MCF 10A (cell line): ENCODE data around the gene PRSS33. TPM values are rescaled to one million over a fixed set of nuclear protein-coding genes. Genes with fewer than 3 reads are reported as not detected.

Source experiments
- BruUV-seq: library from RNA; stranded (reverse); fragments of 400-500 nt; replicated peaks from 2 replicates; lab custom pipeline; 2021; lab: Mats Ljungman, UMichigan
- CTCF ChIA-PET: fragments of 300-600 bp; sonication (Branson Sonifier 250); formaldehyde crosslinking; extraction: SDS; loops from one replicate; lab custom pipeline; 2021; ENCODE audit warnings: antibody characterized with exemption, inconsistent platforms; lab: Yijun Ruan, JAX
- POLR2A ChIA-PET: fragments of 300-600, 350-650 bp; sonication (Branson Sonifier 250); formaldehyde crosslinking; extraction: SDS; loops from one replicate; lab custom pipeline; 2020; ENCODE audit warnings: antibody characterized with exemption, inconsistent platforms; lab: Yijun Ruan, JAX
- DNase-seq: peaks from one replicate; pipeline ENCODE4 v3.0.0-alpha.2; 2018; ENCODE audit not compliant: unreplicated experiment
- H3K27ac Mint-ChIP-seq: one replicate; pipeline ENCODE4 v1.8.0; 2022; ENCODE audit warnings: mild to moderate bottlenecking, low read depth, mixed read lengths; ENCODE audit not compliant: unreplicated experiment
- H3K27me3 Mint-ChIP-seq: one replicate; pipeline ENCODE4 v1.8.0; 2022; ENCODE audit warnings: mixed read lengths; ENCODE audit not compliant: insufficient read depth, unreplicated experiment
- H3K36me3 Mint-ChIP-seq: one replicate; pipeline ENCODE4 v1.8.0; 2022; ENCODE audit warnings: mild to moderate bottlenecking, moderate library complexity, mixed read lengths; ENCODE audit not compliant: insufficient read depth, unreplicated experiment
- H3K4me1 Mint-ChIP-seq: one replicate; pipeline ENCODE4 v1.8.0; 2022; ENCODE audit warnings: mixed read lengths; ENCODE audit not compliant: insufficient read depth, unreplicated experiment
- H3K4me3 Mint-ChIP-seq: one replicate; pipeline ENCODE4 v1.8.0; 2022; ENCODE audit warnings: mild to moderate bottlenecking, moderate library complexity, mixed read lengths; ENCODE audit not compliant: unreplicated experiment
- H3K9me3 Mint-ChIP-seq: one replicate; pipeline ENCODE4 v1.8.0; 2022; ENCODE audit warnings: mixed read lengths; ENCODE audit not compliant: unreplicated experiment
- CTCF ChIP-seq: fragments of 200-600 bp; IDR thresholded peaks from one replicate; pipeline ENCODE4 v1.8.0; 2022; ENCODE audit warnings: antibody characterized with exemption, mild to moderate bottlenecking; ENCODE audit not compliant: unreplicated experiment
- intact Hi-C: fragments of 100-400 bp; cut with micrococcal nuclease; formaldehyde crosslinking; loops from 2 replicates; pipeline ENCODE4 v1.14.1; 2022
- total RNA-seq: library from RNA; stranded (reverse); gene quantifications from 2 replicates; pipeline ENCODE4 v1.2.3, GENCODE V29; 2022

PRSS33 gene
- total RNA-seq, 1 experiment from 2014 or later: not detected

- no peak for TF ChIP-seq CTCF
- Mint-ChIP-seq H3K4me3 (no peak overlapping the region), H3K9me3 (no peaks in the 10 kb centered on the region), H3K36me3 (peaks cover 5% of the 10 kb centered on the region), H3K27ac (no peak overlapping the region), H3K4me1 (no peaks in the 10 kb centered on the region), H3K27me3 (peaks cover 28% of the 10 kb centered on the region)
- ChIA-PET POLR2A (interaction anchor here (0.6 to 1.1 kb wide), 3 partner anchors 9 to 71 kb away, joined by 3 to 4 read pairs (median 3); partner anchors contain the start of gene FLYWCH2), CTCF (interaction anchor here (1.6 to 2.1 kb wide), 2 partner anchors 12 to 56 kb away, joined by 4 to 7 read pairs; no protein-coding TSS in a partner anchor)
- intact Hi-C loops: no loop called here
- no peak for DNase-seq
- BruUV-seq: no TSS peak
These were observed 24.5 kb upstream of the PRSS33 start for GRCh38 chr16:2811703-2812471.

- H3K9me3 Mint-ChIP-seq: no peaks in the 10 kb centered on the region
- no peak overlapping the region for H3K4me3 Mint-ChIP-seq
- ChIA-PET POLR2A (interaction anchor here (0.6 kb wide), 1 partner anchor 16 kb away, joined by 3 read pairs; no protein-coding TSS in a partner anchor), CTCF (interaction anchor here (0.6 to 1.6 kb wide), 3 partner anchors 13 to 573 kb away, joined by 3 to 4 read pairs (median 3); no protein-coding TSS in a partner anchor)
- BruUV-seq: no TSS peak
- peaks cover 5% of the 10 kb centered on the region for H3K36me3 Mint-ChIP-seq
- intact Hi-C loops: no loop called here
- peaks cover 31% of the 10 kb centered on the region for H3K27me3 Mint-ChIP-seq
- no peak for TF ChIP-seq CTCF
- no peaks in the 10 kb centered on the region for H3K4me1 Mint-ChIP-seq
- no peak overlapping the region for H3K27ac Mint-ChIP-seq
- no peak for DNase-seq
These were observed 23.3 kb upstream of the PRSS33 start for GRCh38 chr16:2810651-2811050.

- H3K9me3 Mint-ChIP-seq: no peaks in the 10 kb centered on the region
- ChIA-PET CTCF (no interaction called here), POLR2A (no interaction called here)
- H3K4me1 Mint-ChIP-seq: no peaks in the 10 kb centered on the region
- no peak overlapping the region for H3K27ac Mint-ChIP-seq
- H3K36me3 Mint-ChIP-seq: no peaks in the 10 kb centered on the region
- no peak for DNase-seq
- peaks cover 41% of the 10 kb centered on the region for H3K27me3 Mint-ChIP-seq
- no peak overlapping the region for H3K4me3 Mint-ChIP-seq
- no TSS peak for BruUV-seq
- intact Hi-C loops: no loop called here
- no peak for TF ChIP-seq CTCF
These were observed 21.9 kb upstream of the PRSS33 start for GRCh38 chr16:2809149-2809760.

- Mint-ChIP-seq H3K27ac (no peak overlapping the region), H3K9me3 (peaks cover 8% of the 10 kb centered on the region), H3K4me1 (no peaks in the 10 kb centered on the region), H3K4me3 (no peak overlapping the region), H3K36me3 (peaks cover 3% of the 10 kb centered on the region), H3K27me3 (peaks cover 41% of the 10 kb centered on the region)
- intact Hi-C loops: no loop called here
- no peak for DNase-seq
- CTCF ChIA-PET: no interaction called here
- no TSS peak for BruUV-seq
- TF ChIP-seq CTCF: no peak
- POLR2A ChIA-PET: no interaction called here
These were observed 20.8 kb upstream of the PRSS33 start for GRCh38 chr16:2808181-2808580.
